WI38 (cell line): ENCODE measurements around the gene GRIN1.
"Not testable (repeated sequence)": the region's sequence is repeated elsewhere in the genome, so short reads cannot be mapped to it uniquely, and the experiment has no call there.

Source experiments
- H3K4me3 ChIP-seq: 2 replicates; pipeline ENCODE4 v1.5.1; 2011; ENCODE audit warnings: low read depth, mild to moderate bottlenecking, control low read depth, low read length
- TF ChIP-seq, protein P1 (sequence below): IDR thresholded peaks from 2 replicates; pipeline ENCODE4 v1.5.1; 2012; ENCODE audit warnings: low read depth, mild to moderate bottlenecking, control low read depth, low read length

The GRIN1 gene

DNA sequence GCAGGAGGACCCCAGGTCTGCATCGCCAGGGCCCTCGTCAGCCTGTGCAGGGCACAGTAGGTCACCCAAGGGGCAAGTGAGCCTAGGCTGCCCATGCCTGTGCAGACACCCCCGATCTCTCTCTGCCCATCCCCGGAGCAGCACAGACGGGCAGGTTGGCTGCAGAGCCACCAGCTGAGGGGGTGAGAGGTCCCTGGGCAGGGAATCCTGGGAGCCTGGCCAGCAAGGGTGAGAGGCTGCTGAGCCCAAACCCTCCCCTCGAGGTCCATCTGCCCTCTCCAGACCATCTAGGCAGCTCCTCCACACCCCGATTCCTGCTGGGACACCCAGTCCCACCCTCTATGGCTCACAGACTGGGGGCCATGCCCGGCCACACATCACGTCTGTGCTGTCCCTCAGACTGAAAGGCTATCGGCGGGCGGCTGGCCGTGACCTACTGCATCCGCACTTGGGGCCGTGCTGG, 21.7 kb upstream of the GRIN1 start:
- TF ChIP-seq, protein P1, sequence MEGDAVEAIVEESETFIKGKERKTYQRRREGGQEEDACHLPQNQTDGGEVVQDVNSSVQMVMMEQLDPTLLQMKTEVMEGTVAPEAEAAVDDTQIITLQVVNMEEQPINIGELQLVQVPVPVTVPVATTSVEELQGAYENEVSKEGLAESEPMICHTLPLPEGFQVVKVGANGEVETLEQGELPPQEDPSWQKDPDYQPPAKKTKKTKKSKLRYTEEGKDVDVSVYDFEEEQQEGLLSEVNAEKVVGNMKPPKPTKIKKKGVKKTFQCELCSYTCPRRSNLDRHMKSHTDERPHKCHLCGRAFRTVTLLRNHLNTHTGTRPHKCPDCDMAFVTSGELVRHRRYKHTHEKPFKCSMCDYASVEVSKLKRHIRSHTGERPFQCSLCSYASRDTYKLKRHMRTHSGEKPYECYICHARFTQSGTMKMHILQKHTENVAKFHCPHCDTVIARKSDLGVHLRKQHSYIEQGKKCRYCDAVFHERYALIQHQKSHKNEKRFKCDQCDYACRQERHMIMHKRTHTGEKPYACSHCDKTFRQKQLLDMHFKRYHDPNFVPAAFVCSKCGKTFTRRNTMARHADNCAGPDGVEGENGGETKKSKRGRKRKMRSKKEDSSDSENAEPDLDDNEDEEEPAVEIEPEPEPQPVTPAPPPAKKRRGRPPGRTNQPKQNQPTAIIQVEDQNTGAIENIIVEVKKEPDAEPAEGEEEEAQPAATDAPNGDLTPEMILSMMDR: no peak
- no peak overlapping the region for H3K4me3 ChIP-seq

DNA sequence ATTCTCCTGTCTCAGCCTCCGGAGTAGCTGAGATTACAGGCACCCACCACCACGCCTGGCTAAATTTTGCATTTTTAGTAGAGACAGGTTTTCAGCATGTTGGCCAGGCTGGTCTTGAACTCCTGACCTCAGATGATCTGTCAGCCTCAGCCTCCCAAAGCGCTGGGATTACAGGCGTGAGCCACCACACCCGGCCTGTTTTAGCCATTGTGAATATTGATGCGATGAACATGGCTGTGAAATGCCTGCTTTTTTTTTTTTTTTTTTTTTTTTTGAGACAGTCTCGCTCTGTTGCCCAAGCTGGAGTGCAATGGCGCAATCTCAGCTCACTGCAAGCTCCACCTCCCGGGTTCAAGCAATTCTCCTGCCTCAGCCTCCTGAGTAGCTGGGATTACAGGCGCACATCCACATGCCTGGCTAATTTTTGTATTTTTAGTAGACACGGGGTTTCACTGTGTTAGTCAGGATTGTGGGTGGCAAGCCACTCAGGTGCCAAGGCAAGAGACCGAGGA, 20.8 kb upstream of the GRIN1 start:
- H3K4me3 ChIP-seq: not testable (repeated sequence)

DNA sequence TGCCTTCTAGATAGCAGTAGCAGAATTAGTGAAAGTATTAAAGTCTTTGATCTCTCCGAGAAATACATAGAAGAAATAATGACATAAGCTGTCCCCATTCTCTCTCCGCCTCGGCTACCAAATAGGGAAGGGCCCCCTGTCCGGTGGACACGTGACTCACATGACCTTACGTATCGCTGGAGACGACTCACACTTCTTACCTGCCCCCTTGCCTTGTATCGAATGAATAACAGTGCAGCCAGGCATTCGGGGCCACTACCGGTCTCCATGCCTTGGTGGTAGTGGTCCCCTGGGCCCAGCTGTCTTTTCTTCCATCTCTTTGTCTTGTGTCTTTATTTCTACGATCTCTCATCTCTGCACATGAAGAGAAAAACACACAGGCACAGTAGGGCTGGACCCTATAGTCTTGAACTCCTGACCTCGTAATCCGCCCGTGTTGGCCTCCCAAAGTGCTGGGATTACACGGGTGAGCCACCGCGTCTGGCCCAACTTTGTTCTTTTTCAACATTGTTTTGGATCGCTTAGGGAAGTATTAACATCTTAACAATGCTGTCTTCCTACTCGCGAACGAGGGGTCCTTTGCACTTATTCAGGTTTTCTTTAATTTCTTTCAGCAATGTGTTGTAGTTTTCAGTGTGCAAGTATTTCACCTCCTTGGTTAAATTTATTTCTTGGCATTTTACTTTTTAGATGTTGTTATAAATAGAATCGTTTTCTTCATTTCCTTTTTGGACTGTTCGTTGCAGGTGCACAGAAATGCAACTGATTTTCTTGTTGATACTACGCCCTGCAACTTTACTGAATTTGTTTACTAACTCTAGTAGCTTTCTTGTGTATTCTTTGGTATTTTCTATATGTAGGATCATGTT, 16.8 kb upstream of the GRIN1 start:
- not testable (repeated sequence) for H3K4me3 ChIP-seq

DNA sequence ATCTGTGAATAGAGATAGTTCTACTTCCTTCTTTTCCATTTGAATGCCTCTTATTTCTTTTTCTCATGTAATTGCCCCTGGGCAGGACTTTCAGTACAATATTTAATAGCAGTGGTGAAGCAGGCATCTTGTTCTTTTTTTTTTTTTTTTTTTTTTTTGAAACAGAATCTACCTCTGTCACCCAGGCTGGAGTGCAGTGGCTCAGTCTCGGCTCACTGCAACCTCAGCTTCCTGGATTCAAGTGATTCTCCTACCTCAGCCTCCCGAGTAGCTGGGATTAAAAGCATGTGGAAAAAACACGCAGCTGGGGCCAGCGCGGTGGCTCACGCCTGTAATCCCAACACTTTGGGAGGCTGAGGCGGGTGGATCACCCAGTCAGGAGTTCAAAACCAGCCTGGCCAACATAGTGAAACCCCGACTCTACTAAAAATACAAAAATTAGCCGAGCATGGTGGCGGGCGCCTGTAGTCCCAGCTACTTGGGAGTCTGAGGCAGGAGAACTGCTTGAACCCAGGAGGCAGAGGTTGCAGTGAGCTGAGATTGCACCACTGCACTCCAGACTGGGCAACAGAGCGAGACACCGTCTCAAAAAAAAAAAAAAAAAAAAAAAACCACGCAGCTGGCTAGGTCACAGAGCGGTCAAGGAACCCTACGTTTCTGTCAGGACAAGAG, 16.0 kb upstream of the GRIN1 start:
- H3K4me3 ChIP-seq: not testable (repeated sequence)

DNA sequence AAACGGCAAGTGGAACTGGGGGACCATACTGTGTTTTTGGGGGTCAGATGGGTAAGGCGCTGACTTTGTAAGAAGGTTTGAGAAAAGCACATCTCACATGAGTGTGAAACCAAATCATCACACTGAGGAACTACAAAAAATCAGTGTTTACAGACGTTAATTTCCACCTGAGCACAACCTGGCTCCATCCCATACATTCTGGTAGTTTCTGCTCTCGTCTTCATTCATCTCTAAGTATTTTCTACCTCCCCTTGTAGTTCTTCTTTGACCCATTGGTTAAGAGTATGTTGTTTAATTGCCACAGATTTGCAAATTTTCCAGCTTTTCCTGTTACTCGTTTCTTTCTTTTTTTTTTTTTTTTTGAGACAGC, 15.5 kb upstream of the GRIN1 start:
- TF ChIP-seq, protein P1: no peak
- no peak overlapping the region for H3K4me3 ChIP-seq

- H3K4me3 ChIP-seq: not testable (repeated sequence)
Observed at GRCh38 chr9:137123952-137124462, 14.9 kb upstream of the GRIN1 start.

GRCh38 chr9:137126786-137127185, 12.2 kb upstream of the GRIN1 start:
- H3K4me3 ChIP-seq: no peak overlapping the region
- TF ChIP-seq, protein P1: no peak

GRCh38 chr9:137127301-137128157, 11.4 kb upstream of the GRIN1 start:
- no peak overlapping the region for H3K4me3 ChIP-seq
- TF ChIP-seq, protein P1: no peak
